HG03558 (cell line): Measurements from ENCODE around the gene NPHP1.
"Not testable (repeated sequence)": the region's sequence is repeated elsewhere in the genome, so short reads cannot be mapped to it uniquely, and the experiment has no call there.

Experiments used
- ATAC-seq: cut with Tn5 transposase; IDR thresholded peaks from one replicate; pipeline ENCODE4 v1.9.1; 2021; ENCODE audit warnings: moderate number of reproducible peaks; ENCODE audit not compliant: unreplicated experiment; ENCODE audit errors: extremely low read depth

Gene NPHP1

DNA sequence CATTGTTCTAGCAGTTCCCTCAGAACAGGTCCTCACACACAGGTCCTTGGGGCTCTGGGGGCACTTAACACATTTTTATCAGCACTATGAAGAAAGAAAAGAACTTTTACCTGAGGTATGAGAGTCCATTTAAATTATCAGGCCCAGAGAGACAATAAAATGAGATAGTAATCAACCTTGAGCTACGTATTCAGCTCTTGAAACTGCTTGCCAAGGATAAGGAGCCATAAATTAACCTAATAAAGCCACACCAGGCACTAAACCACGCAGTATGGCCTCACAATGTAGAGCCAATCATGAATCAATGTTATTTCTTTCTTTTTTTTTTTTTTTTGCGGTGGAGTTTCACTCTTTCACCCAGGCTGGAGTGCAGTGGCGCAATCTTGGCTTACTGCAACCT lies 126.7 kb downstream of the NPHP1 start:
- not testable (repeated sequence) for ATAC-seq

DNA sequence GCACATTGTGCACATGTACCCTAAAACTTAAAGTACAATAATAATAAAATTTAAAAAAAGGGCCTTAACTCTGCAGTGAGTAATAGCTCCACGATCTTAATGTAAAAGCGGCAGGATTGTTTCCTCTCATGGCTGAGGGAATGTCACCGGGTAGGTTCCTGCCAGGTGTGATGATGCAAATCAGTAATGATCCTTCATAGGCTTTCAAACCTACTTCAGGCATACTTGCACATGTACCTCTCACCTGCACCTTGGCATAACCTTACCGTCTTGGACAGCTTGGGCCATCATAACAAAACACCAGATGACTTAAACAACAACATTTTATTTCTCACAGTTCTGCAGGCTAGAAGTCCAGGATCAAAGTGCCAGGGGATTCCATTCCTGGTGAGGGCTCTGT lies 128.9 kb downstream of the NPHP1 start:
- ATAC-seq = not testable (repeated sequence)
